DOHH2 (cell line): ENCODE results near the gene WRNIP1.

ENCODE experiments used
- H3F3A ChIP-seq: fragments of 200-600 bp; sonication (generic), shearing (Covaris generic); 2 replicates; pipeline ENCODE4 v1.6.0; 2016; ENCODE audit warnings: antibody characterized with exemption, mild to moderate bottlenecking; ENCODE audit not compliant: control insufficient read depth, insufficient read depth
- H3K27ac ChIP-seq: fragments of 200-600 bp; sonication (generic); 2 replicates; pipeline ENCODE4 v1.5.1; 2014; ENCODE audit warnings: low read depth, mild to moderate bottlenecking, low read length, moderate library complexity
- H3K27me3 ChIP-seq: fragments of 200-600 bp; sonication (generic); 2 replicates; pipeline ENCODE4 v1.6.1; 2014; ENCODE audit warnings: mild to moderate bottlenecking, low read length, mixed read lengths; ENCODE audit not compliant: control insufficient read depth
- H3K36me3 ChIP-seq: fragments of 200-600 bp; sonication (generic); 2 replicates; pipeline ENCODE4 v1.6.1; 2014; ENCODE audit warnings: mild to moderate bottlenecking, low read length, moderate library complexity, mixed read lengths; ENCODE audit not compliant: control insufficient read depth
- H3K4me1 ChIP-seq: fragments of 200-600 bp; sonication (generic); 2 replicates; pipeline ENCODE4 v1.6.1; 2014; ENCODE audit warnings: mild to moderate bottlenecking, low read length, mixed read lengths; ENCODE audit not compliant: control insufficient read depth
- H3K4me2 ChIP-seq: fragments of 200-600 bp; sonication (generic); 2 replicates; pipeline ENCODE4 v1.6.0; 2014; ENCODE audit warnings: mild to moderate bottlenecking, low read length, moderate library complexity
- H3K4me3 ChIP-seq: fragments of 200-600 bp; sonication (generic); 2 replicates; pipeline ENCODE4 v1.5.1; 2014; ENCODE audit warnings: mild to moderate bottlenecking, low read length, mixed read lengths
- H3K79me2 ChIP-seq: fragments of 200-600 bp; sonication (generic); 2 replicates; pipeline ENCODE4 v1.6.1; 2014; ENCODE audit warnings: mild to moderate bottlenecking, low read length, mixed read lengths; ENCODE audit not compliant: control insufficient read depth
- H3K9me2 ChIP-seq: fragments of 200-600 bp; sonication (generic); replicated peaks from 2 replicates; pipeline ENCODE4 v1.6.1; 2014; ENCODE audit warnings: mild to moderate bottlenecking, low read length, mixed read lengths; ENCODE audit not compliant: control insufficient read depth
- H3K9me3 ChIP-seq: fragments of 200-600 bp; sonication (generic); 2 replicates; pipeline ENCODE4 v1.6.1; 2014; ENCODE audit warnings: antibody characterized with exemption, low read length, mixed read lengths; ENCODE audit not compliant: control insufficient read depth, insufficient read depth
- H4K20me1 ChIP-seq: fragments of 200-600 bp; sonication (generic); 2 replicates; pipeline ENCODE4 v1.6.0; 2014; ENCODE audit warnings: low read depth, mild to moderate bottlenecking, antibody characterized with exemption, low read length, moderate library complexity; ENCODE audit not compliant: control insufficient read depth, insufficient read depth
- CTCF ChIP-seq: fragments of 200-600 bp; sonication (generic); IDR thresholded peaks from one replicate; pipeline ENCODE4 v1.5.1; 2014; ENCODE audit warnings: antibody characterized with exemption, mild to moderate bottlenecking, low read depth, low read length; ENCODE audit not compliant: poor library complexity, severe bottlenecking
- EZH2phosphoT487 ChIP-seq: fragments of 200-600 bp; sonication (generic); IDR thresholded peaks from 2 replicates; pipeline ENCODE4 v1.6.1; 2017; ENCODE audit warnings: borderline replicate concordance, mild to moderate bottlenecking, antibody characterized with exemption, low read length, moderate library complexity, mixed read lengths

The WRNIP1 gene

GRCh38 chr6:2816158-2816557 is 51.0 kb downstream of the WRNIP1 start:
- Histone ChIP-seq H3K27me3 (peaks cover 3% of the 10 kb centered on the region; the same call in 1 of the 2 replicates), H3K4me1 (no peaks in the 10 kb centered on the region), H3K79me2 (no peaks in the 10 kb centered on the region), H3K4me3 (no peak overlapping the region), H4K20me1 (no peaks in the 10 kb centered on the region), H3K4me2 (no peak overlapping the region), H3K27ac (no peak overlapping the region), H3F3A (no peaks in the 10 kb centered on the region), H3K9me3 (peaks cover 12% of the 10 kb centered on the region), H3K9me2 (no peaks in the 10 kb centered on the region), H3K36me3 (no peaks in the 10 kb centered on the region)
- TF ChIP-seq CTCF, result no peak
- TF ChIP-seq EZH2phosphoT487, result no peak

GRCh38 chr6:2817903-2818443 is 52.8 kb downstream of the WRNIP1 start:
- Histone ChIP-seq H3K27me3 (peaks cover 3% of the 10 kb centered on the region; the same call in 1 of the 2 replicates), H3K4me3 (no peak overlapping the region), H3K27ac (no peak overlapping the region), H3K79me2 (no peaks in the 10 kb centered on the region), H3K9me3 (peaks cover 12% of the 10 kb centered on the region), H3K4me2 (no peak overlapping the region), H3K36me3 (no peaks in the 10 kb centered on the region), H4K20me1 (no peaks in the 10 kb centered on the region), H3F3A (no peaks in the 10 kb centered on the region), H3K4me1 (no peaks in the 10 kb centered on the region), H3K9me2 (no peaks in the 10 kb centered on the region)
- TF ChIP-seq CTCF (no peak), EZH2phosphoT487 (no peak)

- Histone ChIP-seq H3K79me2 (no peaks in the 10 kb centered on the region), H3K36me3 (no peaks in the 10 kb centered on the region), H3K4me1 (no peaks in the 10 kb centered on the region), H3K27me3 (peaks cover 3% of the 10 kb centered on the region; the same call in 1 of the 2 replicates), H3K4me3 (no peak overlapping the region), H4K20me1 (no peaks in the 10 kb centered on the region), H3K27ac (no peak overlapping the region), H3K9me2 (no peaks in the 10 kb centered on the region), H3F3A (no peaks in the 10 kb centered on the region), H3K4me2 (no peak overlapping the region), H3K9me3 (peaks cover 12% of the 10 kb centered on the region)
- TF ChIP-seq EZH2phosphoT487 (no peak), CTCF (no peak)
Observed at GRCh38 chr6:2818593-2818992, 53.4 kb downstream of the WRNIP1 start.
